GM23338 (cell line): ENCODE results near the gene ARG2. TPM values are rescaled to one million over a fixed set of nuclear protein-coding genes. Genes with fewer than 3 reads are reported as not detected.

ENCODE experiments used
- ATAC-seq: fragments of 200-7000 bp; cut with Tn5 transposase; 3 replicates; pipeline ENCODE4 v1.9.1; 2020
- DNase-seq: peaks from one replicate; pipeline ENCODE4 v3.0.0-alpha.2; 2015; ENCODE audit warnings: low spot score
- H2AFZ ChIP-seq: fragments of 200-600 bp; sonication (generic); 2 replicates; pipeline ENCODE4 v1.8.0; 2016; ENCODE audit warnings: antibody characterized with exemption, mild to moderate bottlenecking, moderate library complexity
- H3F3A ChIP-seq: fragments of 200-600 bp; sonication (generic); replicated peaks from 2 replicates; pipeline ENCODE4 v1.8.0; 2017; ENCODE audit warnings: antibody characterized with exemption, mixed run types, low read depth
- H3K27ac ChIP-seq: fragments of 200-600 bp; sonication (generic); 2 replicates; pipeline ENCODE4 v1.6.1; 2016; ENCODE audit warnings: low read depth
- H3K27me3 ChIP-seq: fragments of 200-600 bp; sonication (generic); 2 replicates; pipeline ENCODE4 v1.8.0; 2016; ENCODE audit warnings: mild to moderate bottlenecking, mixed run types, moderate library complexity; ENCODE audit not compliant: insufficient read depth
- H3K36me3 ChIP-seq: fragments of 200-600 bp; sonication (generic); 2 replicates; pipeline ENCODE4 v1.8.0; 2016; ENCODE audit warnings: mild to moderate bottlenecking; ENCODE audit not compliant: insufficient read depth
- H3K4me1 ChIP-seq: fragments of 200-600 bp; sonication (generic); 2 replicates; pipeline ENCODE4 v1.8.0; 2016; ENCODE audit warnings: mild to moderate bottlenecking, moderate library complexity; ENCODE audit not compliant: insufficient read depth
- H3K4me2 ChIP-seq: fragments of 200-600 bp; sonication (generic); 2 replicates; pipeline ENCODE4 v1.7.1; 2017; ENCODE audit warnings: mixed run types
- H3K4me3 ChIP-seq: fragments of 200-600 bp; sonication (generic); 2 replicates; pipeline ENCODE4 v1.6.1; 2016; ENCODE audit warnings: mixed run types
- H3K79me2 ChIP-seq: fragments of 200-600 bp; sonication (generic); replicated peaks from 2 replicates; pipeline ENCODE4 v1.8.0; 2017; ENCODE audit warnings: mild to moderate bottlenecking; ENCODE audit not compliant: insufficient read depth
- H3K9me2 ChIP-seq: fragments of 200-600 bp; sonication (generic); 2 replicates; pipeline ENCODE4 v1.8.0; 2017; ENCODE audit not compliant: insufficient read depth
- H4K20me1 ChIP-seq: fragments of 200-600 bp; sonication (generic); replicated peaks from 2 replicates; pipeline ENCODE4 v1.8.0; 2017; ENCODE audit warnings: mild to moderate bottlenecking; ENCODE audit not compliant: insufficient read depth
- H3K27ac Mint-ChIP-seq: 2 replicates; pipeline ENCODE4 v1.8.0; 2020; ENCODE audit warnings: inconsistent platforms, mild to moderate bottlenecking, moderate library complexity, mixed read lengths
- H3K27me3 Mint-ChIP-seq: 3 replicates; pipeline ENCODE4 v1.8.0; 2022; ENCODE audit warnings: low read depth, mild to moderate bottlenecking, moderate library complexity, mixed read lengths, inconsistent platforms; ENCODE audit not compliant: insufficient read depth, poor library complexity
- H3K36me3 Mint-ChIP-seq: 3 replicates; pipeline ENCODE4 v1.8.0; 2021; ENCODE audit warnings: low read depth, mild to moderate bottlenecking, inconsistent platforms, moderate library complexity, mixed read lengths
- H3K4me1 Mint-ChIP-seq: 3 replicates; pipeline ENCODE4 v1.8.0; 2020; ENCODE audit warnings: mild to moderate bottlenecking, inconsistent platforms, mixed read lengths
- H3K4me3 Mint-ChIP-seq: 3 replicates; pipeline ENCODE4 v1.8.0; 2021; ENCODE audit warnings: moderate library complexity, mild to moderate bottlenecking, inconsistent platforms, mixed read lengths
- H3K9me3 Mint-ChIP-seq: 3 replicates; pipeline ENCODE4 v1.8.0; 2020; ENCODE audit warnings: moderate library complexity, mild to moderate bottlenecking, inconsistent platforms, mixed read lengths
- CTCF ChIP-seq, 2 experiments: fragments of 200-600 bp in 1 of 2; sonication (generic) in 1 of 2; conservative IDR thresholded peaks; 2 replicates each; pipeline versions ENCODE4 v1.5.1 to v1.6.1; 2016 to 2017; ENCODE audit warnings: antibody characterized with exemption in 2 of 2, low read depth in 2 of 2, mild to moderate bottlenecking in 2 of 2, moderate library complexity in 1 of 2
- EZH2phosphoT487 ChIP-seq: fragments of 200-600 bp; sonication (generic); IDR thresholded peaks from one replicate; pipeline ENCODE4 v1.8.1; 2018; ENCODE audit warnings: antibody characterized with exemption; ENCODE audit not compliant: unreplicated experiment
- JUNB ChIP-seq: IDR thresholded peaks from one replicate; pipeline ENCODE4 v1.6.1; 2016; ENCODE audit warnings: antibody characterized with exemption; ENCODE audit not compliant: unreplicated experiment
- NANOG ChIP-seq: IDR thresholded peaks from 2 replicates; pipeline ENCODE4 v1.6.1; 2016; ENCODE audit warnings: antibody characterized with exemption, borderline replicate concordance
- POLR2AphosphoS5 ChIP-seq: IDR thresholded peaks from 2 replicates; pipeline ENCODE4 v1.6.1; 2016; ENCODE audit warnings: antibody characterized with exemption, low read depth
- STAT1 ChIP-seq: IDR thresholded peaks from one replicate; pipeline ENCODE4 v1.6.1; 2016; ENCODE audit warnings: antibody characterized with exemption; ENCODE audit not compliant: unreplicated experiment
- ZNF114 ChIP-seq: fragments of 250-450 bp; sonication (Bioruptor Pico); IDR thresholded peaks from 2 replicates; pipeline ENCODE4 v1.5.0; 2020; ENCODE audit warnings: mild to moderate bottlenecking, moderate library complexity
- ZNF462 ChIP-seq: fragments of 250-450 bp; sonication (Bioruptor Pico); IDR thresholded peaks from 2 replicates; pipeline ENCODE4 v1.5.0; 2020; ENCODE audit warnings: mild to moderate bottlenecking, moderate library complexity
- polyA plus RNA-seq: library from polyadenylated mRNA; unstranded; fragments of >200 nt; fragmentation: Nextera tagmentation; extraction: Ambion mirVana; gene quantifications from 2 replicates; pipeline ENCODE4 v1.2.1, GENCODE V29; 2016
- total RNA-seq: library from RNA; depleted of rRNA; stranded (reverse); fragments of >200 nt; shearing (Covaris generic); gene quantifications from 2 replicates; pipeline ENCODE4 v1.2.3, GENCODE V29; 2014

The ARG2 gene
- total and polyA plus RNA-seq, 2 experiments from 2014 or later = 42.7 to 69.4 TPM

GRCh38 chr14:67579636-67580035 lies 40.1 kb upstream of the ARG2 start:
- Histone ChIP-seq H4K20me1 (no peaks in the 10 kb centered on the region; the same call in 1 of the 2 replicates), H3K36me3 (no peaks in the 10 kb centered on the region), H3K4me1 (no peaks in the 10 kb centered on the region), H2AFZ (no peak overlapping the region), H3K27ac (no peak overlapping the region), H3K4me2 (no peak overlapping the region), H3K9me2 (no peaks in the 10 kb centered on the region), H3K4me3 (no peak overlapping the region), H3F3A (no peaks in the 10 kb centered on the region), H3K79me2 (no peaks in the 10 kb centered on the region), H3K27me3 (no peaks in the 10 kb centered on the region)
- TF ChIP-seq ZNF114 (CRISPR knock-in tag) = no peak
- no peak for TF ChIP-seq POLR2AphosphoS5
- TF ChIP-seq STAT1 = no peak
- no peak for TF ChIP-seq NANOG
- TF ChIP-seq CTCF (conservative IDR thresholded peaks at IDR 0.05; ENCODE audit: low read depth in 2 of 2) = no peak
- TF ChIP-seq EZH2phosphoT487 = no peak
- no peak for TF ChIP-seq JUNB
- no peak overlapping the region for H3K4me3 Mint-ChIP-seq
- H3K27me3 Mint-ChIP-seq = peaks cover 4% of the 10 kb centered on the region
- H3K36me3 Mint-ChIP-seq = peaks cover 27% of the 10 kb centered on the region
- ATAC-seq = no peak
- H3K27ac Mint-ChIP-seq = no peak overlapping the region
- DNase-seq = no peak
- no peaks in the 10 kb centered on the region; the same call in 2 of the 3 replicates for H3K4me1 Mint-ChIP-seq
- no peaks in the 10 kb centered on the region for H3K9me3 Mint-ChIP-seq

- Histone ChIP-seq H3K27me3 (no peaks in the 10 kb centered on the region), H3K4me3 (no peak overlapping the region), H3K4me2 (no peak overlapping the region), H3K36me3 (no peaks in the 10 kb centered on the region; the same call in 1 of the 2 replicates), H3K27ac (no peak overlapping the region), H3K4me1 (no peaks in the 10 kb centered on the region), H3F3A (no peaks in the 10 kb centered on the region), H3K79me2 (no peaks in the 10 kb centered on the region), H2AFZ (no peak overlapping the region), H4K20me1 (no peaks in the 10 kb centered on the region; the same call in 1 of the 2 replicates), H3K9me2 (no peaks in the 10 kb centered on the region)
- Mint-ChIP-seq H3K27me3 (peaks cover 1% of the 10 kb centered on the region), H3K4me3 (no peak overlapping the region), H3K4me1 (no peaks in the 10 kb centered on the region; the same call in 2 of the 3 replicates), H3K36me3 (peaks cover 23% of the 10 kb centered on the region), H3K27ac (no peak overlapping the region), H3K9me3 (no peaks in the 10 kb centered on the region)
- TF ChIP-seq ZNF462 (CRISPR knock-in tag) (no peak), CTCF (conservative IDR thresholded peaks at IDR 0.05; ENCODE audit: low read depth in 2 of 2) (peak in 1 of 2 experiments; percentile 18; a peak in 1 of 4 replicates)
- ATAC-seq = no peak
- no peak for DNase-seq
These were observed 39.2 kb upstream of the ARG2 start for GRCh38 chr14:67580336-67581171.
